HCT116 (cell line): Measurements from ENCODE around the gene PIP5KL1.

ENCODE experiments used
- CTCF ChIP-seq, 3 experiments: fragments of 200-600 bp in 1 of 3; sonication (generic) in 1 of 3; IDR thresholded peaks in 2 of 3; conservative IDR thresholded peaks in 1 of 3; 2 replicates each; pipeline ENCODE4 v1.5.1; 2012 to 2017; ENCODE audit warnings: low read depth in 2 of 3, low read length in 2 of 3, antibody characterized with exemption in 1 of 3, borderline replicate concordance in 1 of 3, control low read depth in 1 of 3, mild to moderate bottlenecking in 1 of 3, mixed read lengths in 1 of 3, mixed run types in 1 of 3, moderate library complexity in 1 of 3; ENCODE audit not compliant: insufficient read depth in 1 of 3
- EZH2 ChIP-seq: fragments of 200-600 bp; sonication (generic); IDR thresholded peaks from 2 replicates; pipeline ENCODE4 v1.6.1; 2017; ENCODE audit warnings: antibody characterized with exemption, mixed run types
- EZH2phosphoT487 ChIP-seq: fragments of 200-600 bp; IDR thresholded peaks from 2 replicates; pipeline ENCODE4 v1.6.1; 2018; ENCODE audit warnings: antibody characterized with exemption, borderline replicate concordance
- MAX ChIP-seq: IDR thresholded peaks from 2 replicates; pipeline ENCODE4 v1.6.1; 2012
- RAD21 ChIP-seq: IDR thresholded peaks from 2 replicates; pipeline ENCODE4 v1.6.1; 2012; ENCODE audit warnings: low read depth, mild to moderate bottlenecking

- no peak for TF ChIP-seq EZH2
- TF ChIP-seq CTCF (IDR thresholded peaks at IDR 0.05 in 2 of 3, conservative IDR thresholded peaks at IDR 0.05 in 1 of 3; ENCODE audit: borderline replicate concordance in 1 of 3, insufficient read depth in 1 of 3, low read depth in 2 of 3, low read length in 2 of 3) = no peak
- TF ChIP-seq RAD21 = no peak
- no peak for TF ChIP-seq EZH2phosphoT487
- TF ChIP-seq MAX = no peak
Observed at GRCh38 chr9:127907867-127908659, 22.5 kb downstream of the PIP5KL1 start.
